ENCODE measurements around the gene NTNG2. TPM values are rescaled to one million over a fixed set of nuclear protein-coding genes. Genes with fewer than 3 reads are reported as not detected.

Gene NTNG2
- total and polyA plus RNA-seq, 2 donors (not counting 3 experiments of a cell fraction or from before 2014, with no cell fraction given): 0.08 to 0.88 TPM

GRCh38 chr9:132247942-132248341 lies 86.1 kb downstream of the NTNG2 start:
- Histone ChIP-seq H3K27me3 (ENCODE audit: control insufficient read depth in 2 of 2, insufficient read depth in 2 of 2, low read length in 2 of 2) (peaks cover 2 to 5% of the 10 kb centered on the region in 2 experiments), H3K4me2 (ENCODE audit: insufficient read depth, low read length) (no peak overlapping the region), H3K4me3 (replicated peaks in 1 of 3; ENCODE audit: insufficient read depth in 1 of 3, low read depth in 1 of 3, low read length in 3 of 3) (no peak overlapping the region), H3K4me1 (ENCODE audit: control insufficient read depth, extremely low read depth, insufficient read depth, low read length) (no peaks in the 10 kb centered on the region), H3K36me3 (ENCODE audit: control insufficient read depth in 2 of 2, extremely low read depth in 1 of 2, insufficient read depth in 2 of 2, low read length in 2 of 2) (no peaks in the 10 kb centered on the region), H3K79me2 (ENCODE audit: control insufficient read depth, insufficient read depth, low read length) (no peaks in the 10 kb centered on the region), H3K9me3 (replicated peaks; ENCODE audit: control insufficient read depth, insufficient read depth, low read length) (no peaks in the 10 kb centered on the region), H4K20me1 (replicated peaks; ENCODE audit: control insufficient read depth, extremely low read depth, insufficient read depth, low read length) (no peaks in the 10 kb centered on the region), H3K27ac (ENCODE audit: insufficient read depth, low read depth, low read length) (no peak overlapping the region), H3K9me1 (replicated peaks; ENCODE audit: control insufficient read depth, extremely low read depth, insufficient read depth, low read length) (no peaks in the 10 kb centered on the region), H2AFZ (ENCODE audit: low read depth, low read length) (no peak overlapping the region), H3K9ac (replicated peaks; ENCODE audit: extremely low read depth, insufficient read depth, low read length) (no peak overlapping the region)
- no TSS peak for BruUV-seq (replicated peaks)
- DNase-seq (ENCODE audit: low read depth, low spot score): no peak
- intact Hi-C loops (cut with micrococcal nuclease): no loop called here
- dilution Hi-C loops (cut with MboI; ENCODE audit: extremely low pct_ligation_motif_present, low sequenced_read_pairs): no loop called here
- CTCF ChIA-PET: interaction anchor here (1.5 to 12.2 kb wide), 4 partner anchors 11 to 486 kb away, joined by 6 to 234 read pairs (median 18); no protein-coding TSS in a partner anchor
- TF ChIP-seq MYC (IDR thresholded peaks at IDR 0.05; ENCODE audit: low read depth, low read length): no peak
- no peak for TF ChIP-seq GATA2 (IDR thresholded peaks at IDR 0.05; ENCODE audit: insufficient read depth, insufficient read length, low read depth, low read length)
- TF ChIP-seq JUN (IDR thresholded peaks at IDR 0.05; ENCODE audit: borderline replicate concordance, insufficient read depth, insufficient read length, low read depth): no peak
- no peak for FAIRE-seq
- POLR2A ChIA-PET: no interaction called here

GRCh38 chr9:132249123-132249522 lies 87.3 kb downstream of the NTNG2 start:
- POLR2A ChIA-PET: no interaction called here
- no peaks in the 10 kb centered on the region for H3K79me2 ChIP-seq (ENCODE audit: control insufficient read depth, insufficient read depth, low read length)
- CTCF ChIA-PET: interaction anchor here (0.8 to 12.2 kb wide), 4 partner anchors 10 to 487 kb away, joined by 3 to 234 read pairs (median 8); no protein-coding TSS in a partner anchor

More at GRCh38 chr9:132249123-132249522, 87.3 kb downstream of the NTNG2 start:
- no TSS peak for BruUV-seq (replicated peaks)
- intact Hi-C loops (cut with micrococcal nuclease) (no loop called here), dilution Hi-C loops (cut with MboI; ENCODE audit: extremely low pct_ligation_motif_present, low sequenced_read_pairs) (no loop called here)
- TF ChIP-seq POLR2A (IDR thresholded peaks at IDR 0.05; ENCODE audit: low read depth, low read length) (no peak), JUN (IDR thresholded peaks at IDR 0.05; ENCODE audit: borderline replicate concordance, insufficient read depth, insufficient read length, low read depth) (no peak), FOS (IDR thresholded peaks at IDR 0.05; ENCODE audit: borderline replicate concordance, insufficient read depth, low read length) (no peak), MAX (IDR thresholded peaks at IDR 0.05; ENCODE audit: insufficient read depth, insufficient read length) (no peak), CTCF (IDR thresholded peaks at IDR 0.05; ENCODE audit: extremely low read depth in 1 of 2, insufficient read depth in 1 of 2, low read depth in 1 of 2, low read length in 2 of 2) (no peak), GATA2 (IDR thresholded peaks at IDR 0.05; ENCODE audit: insufficient read depth, insufficient read length, low read depth, low read length) (no peak)
- Histone ChIP-seq H3K4me2 (ENCODE audit: insufficient read depth, low read length) (no peak overlapping the region), H3K9me3 (replicated peaks; ENCODE audit: control insufficient read depth, insufficient read depth, low read length) (no peaks in the 10 kb centered on the region), H2AFZ (ENCODE audit: low read depth, low read length) (no peak overlapping the region), H4K20me1 (replicated peaks; ENCODE audit: control insufficient read depth, extremely low read depth, insufficient read depth, low read length) (no peaks in the 10 kb centered on the region), H3K4me3 (replicated peaks in 1 of 3; ENCODE audit: insufficient read depth in 1 of 3, low read depth in 1 of 3, low read length in 3 of 3) (no peak overlapping the region), H3K4me1 (ENCODE audit: control insufficient read depth, extremely low read depth, insufficient read depth, low read length) (no peaks in the 10 kb centered on the region), H3K27ac (ENCODE audit: insufficient read depth, low read depth, low read length) (no peak overlapping the region), H3K36me3 (ENCODE audit: control insufficient read depth in 2 of 2, extremely low read depth in 1 of 2, insufficient read depth in 2 of 2, low read length in 2 of 2) (no peaks in the 10 kb centered on the region), H3K9ac (replicated peaks; ENCODE audit: extremely low read depth, insufficient read depth, low read length) (no peak overlapping the region), H3K27me3 (ENCODE audit: control insufficient read depth in 2 of 2, insufficient read depth in 2 of 2, low read length in 2 of 2) (peaks cover 2 to 5% of the 10 kb centered on the region in 2 experiments), H3K9me1 (replicated peaks; ENCODE audit: control insufficient read depth, extremely low read depth, insufficient read depth, low read length) (no peaks in the 10 kb centered on the region)
- no peak for FAIRE-seq
- no peak for DNase-seq (ENCODE audit: low read depth, low spot score)
